GM12872 (cell line): ENCODE data around the gene POLE.

ENCODE experiments used
- CTCF ChIP-seq: IDR thresholded peaks from 3 replicates; pipeline ENCODE4 v1.5.1; 2011; ENCODE audit warnings: low read depth, mild to moderate bottlenecking, low read length, moderate library complexity; ENCODE audit not compliant: insufficient read depth

Gene POLE

GRCh38 chr12:132622437-132623071 lies 64.6 kb downstream of the POLE start:
- TF ChIP-seq CTCF: no peak

- no peak for TF ChIP-seq CTCF
Observed at GRCh38 chr12:132621657-132622435, 65.3 kb downstream of the POLE start.

- TF ChIP-seq CTCF: no peak
Observed at GRCh38 chr12:132620899-132621656, 66.1 kb downstream of the POLE start.

- TF ChIP-seq CTCF: no peak
Observed at GRCh38 chr12:132620113-132620898, 66.8 kb downstream of the POLE start.

GRCh38 chr12:132619386-132620112 lies 67.6 kb downstream of the POLE start:
- no peak for TF ChIP-seq CTCF

- TF ChIP-seq CTCF: no peak
Observed at GRCh38 chr12:132619071-132619385, 68.1 kb downstream of the POLE start.
